Left hindlimb (tissue), 1 donor: Measurements from ENCODE around the gene COL2A1.

Experiments used
- DNase-seq: peaks from one replicate; pipeline ENCODE4 v3.0.0-alpha.2; 2018

The COL2A1 gene

GRCh38 chr12:48010366-48010970 is 6.2 kb upstream of the COL2A1 start:
- DNase-seq, result no peak

- DNase-seq, result no peak
Measured at GRCh38 chr12:48009471-48009870, 5.2 kb upstream of the COL2A1 start.

- no peak for DNase-seq
Measured at GRCh38 chr12:48008950-48009349, 4.7 kb upstream of the COL2A1 start.

- no peak for DNase-seq
Measured at GRCh38 chr12:48008349-48008748, 4.1 kb upstream of the COL2A1 start.

GRCh38 chr12:48007206-48007605 is 2.9 kb upstream of the COL2A1 start:
- no peak for DNase-seq

GRCh38 chr12:48005750-48006021 is 1.4 kb upstream of the COL2A1 start:
- DNase-seq, result no peak

- DNase-seq, result peak; percentile 67
Measured at GRCh38 chr12:48005001-48005749, 899 bp upstream of the COL2A1 start.

- DNase-seq, result peak; percentile 63
Measured at GRCh38 chr12:48003226-48004052, 837 bp downstream of the COL2A1 start.

- DNase-seq, result peak; percentile 80
Measured at GRCh38 chr12:48002773-48003218, 1.5 kb downstream of the COL2A1 start.

- no peak for DNase-seq
Measured at GRCh38 chr12:48002414-48002730, 1.9 kb downstream of the COL2A1 start.

GRCh38 chr12:48001505-48002413 is 2.5 kb downstream of the COL2A1 start:
- peak; percentile 80 for DNase-seq

- no peak for DNase-seq
Measured at GRCh38 chr12:48000878-48001504, 3.3 kb downstream of the COL2A1 start.

- no peak for DNase-seq
Measured at GRCh38 chr12:47999816-48000215, 4.5 kb downstream of the COL2A1 start.

GRCh38 chr12:47997321-47997720 is 7.0 kb downstream of the COL2A1 start:
- no peak for DNase-seq

GRCh38 chr12:47995981-47996401 is 8.3 kb downstream of the COL2A1 start:
- peak; percentile 72 for DNase-seq

GRCh38 chr12:47993491-47993890 is 10.8 kb downstream of the COL2A1 start:
- DNase-seq, result no peak

GRCh38 chr12:47992776-47993175 is 11.5 kb downstream of the COL2A1 start:
- DNase-seq, result no peak

GRCh38 chr12:47991106-47992061 is 12.9 kb downstream of the COL2A1 start:
- DNase-seq, result peak; percentile 61

GRCh38 chr12:47990351-47991105 is 13.7 kb downstream of the COL2A1 start:
- peak; percentile 29 for DNase-seq

- DNase-seq, result peak; percentile 30
Measured at GRCh38 chr12:47989666-47990065, 14.6 kb downstream of the COL2A1 start.
